Panc1 (cell line): ENCODE measurements around the gene GFRA3.

Source experiments
- CTCF ChIP-seq: fragments of 450-650 bp; IDR thresholded peaks from 2 replicates; pipeline ENCODE4 v1.5.1; 2017; ENCODE audit warnings: mild to moderate bottlenecking
- POLR2AphosphoS5 ChIP-seq: IDR thresholded peaks from 2 replicates; pipeline ENCODE4 v1.6.1; 2012; ENCODE audit warnings: mild to moderate bottlenecking, low read depth, low read length, moderate library complexity
- SIN3A ChIP-seq: IDR thresholded peaks from 2 replicates; pipeline ENCODE4 v1.6.1; 2012; ENCODE audit warnings: low read depth, mild to moderate bottlenecking, low read length, moderate library complexity, borderline replicate concordance; ENCODE audit not compliant: insufficient read depth

GRCh38 chr5:138245717-138246116 lies 28.7 kb downstream of the GFRA3 start:
- TF ChIP-seq POLR2AphosphoS5 (no peak), CTCF (no peak), SIN3A (no peak)
